OCI-LY3 (cell line): ENCODE results near the gene SELPLG.

Experiments used
- H2AFZ ChIP-seq: fragments of 200-600, 300-600 bp; shearing (Covaris generic); 2 replicates; pipeline ENCODE4 v1.6.0; 2014; ENCODE audit warnings: antibody characterized with exemption, low read depth, low read length
- H3K27ac ChIP-seq: fragments of 200-600, 300-600 bp; sonication (generic); 2 replicates; pipeline ENCODE4 v1.5.1; 2014; ENCODE audit warnings: mild to moderate bottlenecking, low read length, moderate library complexity, mixed read lengths
- H3K27me3 ChIP-seq: fragments of 200-600, 300-600 bp; sonication (generic); 2 replicates; pipeline ENCODE4 v1.6.1; 2014; ENCODE audit warnings: low read depth, low read length, mixed read lengths
- H3K36me3 ChIP-seq: fragments of 200-600, 300-600 bp; sonication (generic); replicated peaks from 2 replicates; pipeline ENCODE3; 2014; ENCODE audit warnings: low read depth, low read length, mixed read lengths
- H3K4me1 ChIP-seq: fragments of 300-600, 200-600 bp; sonication (generic); 2 replicates; pipeline ENCODE4 v1.6.1; 2014; ENCODE audit warnings: low read length, mixed read lengths
- H3K4me2 ChIP-seq: fragments of 200-600, 300-600 bp; sonication (generic); 2 replicates; pipeline ENCODE4 v1.6.1; 2014; ENCODE audit warnings: low read length, mixed read lengths
- H3K4me3 ChIP-seq: fragments of 300-600, 200-600 bp; sonication (generic); 2 replicates; pipeline ENCODE4 v1.5.1; 2014; ENCODE audit warnings: antibody characterized with exemption, mild to moderate bottlenecking, low read length, moderate library complexity
- H3K79me2 ChIP-seq: fragments of 300-600, 200-600 bp; shearing (Covaris generic); 2 replicates; pipeline ENCODE4 v1.6.1; 2014; ENCODE audit warnings: mild to moderate bottlenecking, low read length, mixed read lengths
- H3K9ac ChIP-seq: fragments of 300-600, 200-600 bp; shearing (Covaris generic); 2 replicates; pipeline ENCODE4 v1.6.0; 2014; ENCODE audit warnings: mild to moderate bottlenecking, low read length, moderate library complexity
- H3K9me3 ChIP-seq: fragments of 200-600, 300-600 bp; shearing (Covaris generic); 2 replicates; pipeline ENCODE4 v1.6.1; 2014; ENCODE audit warnings: low read length, mixed read lengths; ENCODE audit not compliant: insufficient read depth
- H4K20me1 ChIP-seq: fragments of 200-600, 300-600 bp; sonication (generic); 2 replicates; pipeline ENCODE4 v1.6.1; 2016; ENCODE audit warnings: low read length, mixed read lengths; ENCODE audit not compliant: insufficient read depth
- EZH2phosphoT487 ChIP-seq: fragments of 200-600 bp; shearing (Covaris generic); IDR thresholded peaks from 2 replicates; pipeline ENCODE4 v1.6.1; 2018; ENCODE audit warnings: antibody characterized with exemption, mixed run types, low read depth
- TF ChIP-seq, protein P1 (sequence below): fragments of 200-600, 300-600 bp; sonication (generic); IDR thresholded peaks from 2 replicates; pipeline ENCODE4 v1.5.1; 2014; ENCODE audit warnings: antibody characterized with exemption, low read length, low read depth

Gene SELPLG

DNA sequence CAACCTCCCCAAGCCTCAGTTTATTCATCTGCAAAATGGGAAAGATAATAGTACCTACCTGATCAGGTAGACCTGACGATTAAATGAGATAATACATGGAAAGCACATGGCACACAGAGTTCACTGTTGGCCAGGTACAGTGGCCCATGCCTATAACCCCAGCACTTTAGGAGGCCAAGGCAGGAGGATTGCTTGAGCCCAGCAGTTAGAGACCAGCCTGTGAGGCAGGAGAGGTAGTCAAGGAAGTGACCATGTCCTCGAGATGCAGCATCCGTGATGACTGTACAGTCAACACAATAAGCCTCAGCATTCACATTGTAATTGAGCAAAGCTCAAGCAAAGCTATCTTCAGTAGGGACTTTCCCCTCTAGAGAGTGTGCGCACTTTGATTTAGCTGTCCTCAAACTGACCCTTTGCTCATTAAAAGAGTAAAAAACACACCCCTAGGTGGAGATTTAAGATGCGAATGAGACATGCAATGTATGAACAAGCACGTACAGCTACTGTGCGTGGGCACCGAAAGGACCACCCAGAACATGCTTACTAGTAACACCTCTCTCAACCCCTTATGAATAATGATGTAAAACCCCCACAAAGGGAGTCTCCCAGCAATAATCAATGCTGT is 61.4 kb downstream of the SELPLG start:
- Histone ChIP-seq H3K27ac (peak overlapping the region; percentile 50), H3K79me2 (no peaks in the 10 kb centered on the region), H2AFZ (no peak overlapping the region), H4K20me1 (no peaks in the 10 kb centered on the region), H3K9me3 (no peaks in the 10 kb centered on the region), H3K27me3 (no peaks in the 10 kb centered on the region), H3K9ac (peak overlapping the region; percentile 15; the same call in 1 of the 2 replicates), H3K36me3 (peaks cover 16% of the 10 kb centered on the region), H3K4me1 (peaks cover 78% of the 10 kb centered on the region), H3K4me3 (peak overlapping the region; percentile 52), H3K4me2 (peak overlapping the region; percentile 78)
- TF ChIP-seq, protein P1, sequence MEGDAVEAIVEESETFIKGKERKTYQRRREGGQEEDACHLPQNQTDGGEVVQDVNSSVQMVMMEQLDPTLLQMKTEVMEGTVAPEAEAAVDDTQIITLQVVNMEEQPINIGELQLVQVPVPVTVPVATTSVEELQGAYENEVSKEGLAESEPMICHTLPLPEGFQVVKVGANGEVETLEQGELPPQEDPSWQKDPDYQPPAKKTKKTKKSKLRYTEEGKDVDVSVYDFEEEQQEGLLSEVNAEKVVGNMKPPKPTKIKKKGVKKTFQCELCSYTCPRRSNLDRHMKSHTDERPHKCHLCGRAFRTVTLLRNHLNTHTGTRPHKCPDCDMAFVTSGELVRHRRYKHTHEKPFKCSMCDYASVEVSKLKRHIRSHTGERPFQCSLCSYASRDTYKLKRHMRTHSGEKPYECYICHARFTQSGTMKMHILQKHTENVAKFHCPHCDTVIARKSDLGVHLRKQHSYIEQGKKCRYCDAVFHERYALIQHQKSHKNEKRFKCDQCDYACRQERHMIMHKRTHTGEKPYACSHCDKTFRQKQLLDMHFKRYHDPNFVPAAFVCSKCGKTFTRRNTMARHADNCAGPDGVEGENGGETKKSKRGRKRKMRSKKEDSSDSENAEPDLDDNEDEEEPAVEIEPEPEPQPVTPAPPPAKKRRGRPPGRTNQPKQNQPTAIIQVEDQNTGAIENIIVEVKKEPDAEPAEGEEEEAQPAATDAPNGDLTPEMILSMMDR, result no peak
- TF ChIP-seq EZH2phosphoT487, result no peak
